Measurements from ENCODE around the gene PTPRC.

DNA sequence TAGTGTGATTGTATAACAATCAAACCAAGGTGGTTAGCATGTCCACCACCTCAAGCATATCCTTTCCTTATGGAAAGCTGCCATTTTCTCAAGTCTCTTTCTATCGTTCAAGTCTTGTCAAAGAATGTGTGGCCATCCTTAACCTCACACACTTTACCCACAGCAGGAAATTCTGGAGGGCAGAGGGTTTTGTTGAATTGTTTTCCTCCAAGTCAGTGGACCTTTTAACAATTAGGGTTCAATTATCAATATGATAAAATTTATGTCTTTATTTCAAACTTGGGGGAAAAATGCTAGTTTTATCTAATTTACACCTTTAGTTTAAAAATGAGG is 14.2 kb upstream of the PTPRC start:
- TF ChIP-seq, protein P1, sequence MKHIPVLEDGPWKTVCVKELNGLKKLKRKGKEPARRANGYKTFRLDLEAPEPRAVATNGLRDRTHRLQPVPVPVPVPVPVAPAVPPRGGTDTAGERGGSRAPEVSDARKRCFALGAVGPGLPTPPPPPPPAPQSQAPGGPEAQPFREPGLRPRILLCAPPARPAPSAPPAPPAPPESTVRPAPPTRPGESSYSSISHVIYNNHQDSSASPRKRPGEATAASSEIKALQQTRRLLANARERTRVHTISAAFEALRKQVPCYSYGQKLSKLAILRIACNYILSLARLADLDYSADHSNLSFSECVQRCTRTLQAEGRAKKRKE (CRISPR knock-in tag; IDR thresholded peaks at IDR 0.05; ENCODE audit: low read depth), result no peak
- TF ChIP-seq CHD4 (IDR thresholded peaks at IDR 0.05; ENCODE audit: borderline replicate concordance) (no peak), ZNF302 (CRISPR knock-in tag; IDR thresholded peaks at IDR 0.05) (no peak), RNF2 (IDR thresholded peaks at IDR 0.05; ENCODE audit: borderline replicate concordance, low read depth) (no peak), ELK1 (IDR thresholded peaks at IDR 0.05; ENCODE audit: low read depth, low read length) (no peak), POLR2A (IDR thresholded peaks at IDR 0.05; ENCODE audit: low read length) (no peak), CTCF (IDR thresholded peaks at IDR 0.05) (no peak)
- TF ChIP-seq, protein P2, sequence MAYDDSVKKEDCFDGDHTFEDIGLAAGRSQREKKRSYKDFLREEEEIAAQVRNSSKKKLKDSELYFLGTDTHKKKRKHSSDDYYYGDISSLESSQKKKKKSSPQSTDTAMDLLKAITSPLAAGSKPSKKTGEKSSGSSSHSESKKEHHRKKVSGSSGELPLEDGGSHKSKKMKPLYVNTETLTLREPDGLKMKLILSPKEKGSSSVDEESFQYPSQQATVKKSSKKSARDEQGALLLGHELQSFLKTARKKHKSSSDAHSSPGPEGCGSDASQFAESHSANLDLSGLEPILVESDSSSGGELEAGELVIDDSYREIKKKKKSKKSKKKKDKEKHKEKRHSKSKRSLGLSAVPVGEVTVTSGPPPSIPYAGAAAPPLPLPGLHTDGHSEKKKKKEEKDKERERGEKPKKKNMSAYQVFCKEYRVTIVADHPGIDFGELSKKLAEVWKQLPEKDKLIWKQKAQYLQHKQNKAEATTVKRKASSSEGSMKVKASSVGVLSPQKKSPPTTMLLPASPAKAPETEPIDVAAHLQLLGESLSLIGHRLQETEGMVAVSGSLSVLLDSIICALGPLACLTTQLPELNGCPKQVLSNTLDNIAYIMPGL (CRISPR knock-in tag; IDR thresholded peaks at IDR 0.05; ENCODE audit: borderline replicate concordance), result no peak
